Measurements from ENCODE around the gene SHMT2.

SHMT2 gene

GRCh38 chr12:57214398-57214781 is 15.1 kb upstream of the SHMT2 start:
- no peaks in the 10 kb centered on the region for H3K9me3 ChIP-seq (ENCODE audit: control insufficient read depth, low read length)
- H3K27ac ChIP-seq (ENCODE audit: low read depth, low read length, severe bottlenecking), result no peak overlapping the region
- peaks cover 14% of the 10 kb centered on the region for H3K4me1 ChIP-seq (ENCODE audit: control insufficient read depth, insufficient read depth, low read length, poor library complexity, severe bottlenecking)
- H3K4me3 ChIP-seq (ENCODE audit: extremely low read depth, insufficient read depth, low read length, poor library complexity, severe bottlenecking), result no peak overlapping the region
- 9 to 10% methylated on average over 13 to 14 of the region's 14 CpGs for WGBS, 2 experiments (ENCODE audit: insufficient coverage in 2 of 2)
- H3K36me3 ChIP-seq (ENCODE audit: control insufficient read depth, insufficient read depth, low read length), result peaks cover 37% of the 10 kb centered on the region

DNA sequence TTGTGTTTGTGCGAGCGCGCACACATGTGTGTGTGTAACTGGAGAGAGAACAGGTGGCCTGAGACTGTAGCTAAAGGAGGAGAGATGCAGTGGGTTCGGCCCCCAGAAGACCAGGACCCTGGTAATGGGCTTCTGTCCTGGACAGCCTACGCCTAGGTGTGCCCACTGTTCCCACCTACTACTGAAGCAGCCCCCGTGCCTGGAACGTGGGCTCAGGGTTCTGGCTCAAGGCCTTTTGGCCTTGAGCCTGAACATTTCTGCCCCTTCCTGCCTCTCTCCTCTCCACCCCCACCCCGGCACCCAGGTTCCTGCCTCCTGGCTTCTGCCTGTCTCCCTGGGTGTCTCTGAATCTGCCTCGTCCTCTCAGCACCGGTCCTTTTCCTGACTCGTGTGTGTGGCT is 14.4 kb upstream of the SHMT2 start:
- peaks cover 32% of the 10 kb centered on the region for H3K36me3 ChIP-seq (ENCODE audit: control insufficient read depth, insufficient read depth, low read length)
- H3K4me3 ChIP-seq (ENCODE audit: extremely low read depth, insufficient read depth, low read length, poor library complexity, severe bottlenecking), result no peak overlapping the region
- H3K9me3 ChIP-seq (ENCODE audit: control insufficient read depth, low read length), result no peaks in the 10 kb centered on the region
- 66 to 70% methylated on average over 7 to 11 of the region's 11 CpGs for WGBS, 2 experiments (ENCODE audit: insufficient coverage in 2 of 2)
- H3K4me1 ChIP-seq (ENCODE audit: control insufficient read depth, insufficient read depth, low read length, poor library complexity, severe bottlenecking), result peaks cover 17% of the 10 kb centered on the region
- H3K27ac ChIP-seq (ENCODE audit: low read depth, low read length, severe bottlenecking), result no peak overlapping the region

- H3K4me3 ChIP-seq (ENCODE audit: extremely low read depth, insufficient read depth, low read length, poor library complexity, severe bottlenecking), result no peak overlapping the region
- no peak overlapping the region for H3K27ac ChIP-seq (ENCODE audit: low read depth, low read length, severe bottlenecking)
- 46% methylated on average over 6 to 7 of the region's 7 CpGs for WGBS, 2 experiments (ENCODE audit: insufficient coverage in 2 of 2)
- peaks cover 27% of the 10 kb centered on the region for H3K36me3 ChIP-seq (ENCODE audit: control insufficient read depth, insufficient read depth, low read length)
- peaks cover 19% of the 10 kb centered on the region for H3K4me1 ChIP-seq (ENCODE audit: control insufficient read depth, insufficient read depth, low read length, poor library complexity, severe bottlenecking)
- H3K9me3 ChIP-seq (ENCODE audit: control insufficient read depth, low read length), result no peaks in the 10 kb centered on the region
These were observed 13.9 kb upstream of the SHMT2 start for GRCh38 chr12:57215668-57216013.

- 1% methylated on average over 63 to 73 of the region's 102 CpGs for WGBS, 2 experiments (ENCODE audit: insufficient coverage in 2 of 2)
- H3K4me3 ChIP-seq (ENCODE audit: extremely low read depth, insufficient read depth, low read length, poor library complexity, severe bottlenecking), result peak within 1 kb of the TSS; percentile 27
- H3K9me3 ChIP-seq (ENCODE audit: control insufficient read depth, low read length), result no peaks in the 10 kb centered on the region
- no peak within 1 kb of the TSS for H3K27ac ChIP-seq (ENCODE audit: low read depth, low read length, severe bottlenecking)
- peaks cover 21% of the 10 kb centered on the region for H3K36me3 ChIP-seq (ENCODE audit: control insufficient read depth, insufficient read depth, low read length)
- H3K4me1 ChIP-seq (ENCODE audit: control insufficient read depth, insufficient read depth, low read length, poor library complexity, severe bottlenecking), result peaks cover 26% of the 10 kb centered on the region
These were observed 13.2 kb upstream of the SHMT2 start, which contains the start of gene NXPH4 for GRCh38 chr12:57216014-57216911. Gene NXPH4, plus strand, starts transcription at chr12:57216794. Its CDS starts 176 bp downstream, at chr12:57216970.

DNA sequence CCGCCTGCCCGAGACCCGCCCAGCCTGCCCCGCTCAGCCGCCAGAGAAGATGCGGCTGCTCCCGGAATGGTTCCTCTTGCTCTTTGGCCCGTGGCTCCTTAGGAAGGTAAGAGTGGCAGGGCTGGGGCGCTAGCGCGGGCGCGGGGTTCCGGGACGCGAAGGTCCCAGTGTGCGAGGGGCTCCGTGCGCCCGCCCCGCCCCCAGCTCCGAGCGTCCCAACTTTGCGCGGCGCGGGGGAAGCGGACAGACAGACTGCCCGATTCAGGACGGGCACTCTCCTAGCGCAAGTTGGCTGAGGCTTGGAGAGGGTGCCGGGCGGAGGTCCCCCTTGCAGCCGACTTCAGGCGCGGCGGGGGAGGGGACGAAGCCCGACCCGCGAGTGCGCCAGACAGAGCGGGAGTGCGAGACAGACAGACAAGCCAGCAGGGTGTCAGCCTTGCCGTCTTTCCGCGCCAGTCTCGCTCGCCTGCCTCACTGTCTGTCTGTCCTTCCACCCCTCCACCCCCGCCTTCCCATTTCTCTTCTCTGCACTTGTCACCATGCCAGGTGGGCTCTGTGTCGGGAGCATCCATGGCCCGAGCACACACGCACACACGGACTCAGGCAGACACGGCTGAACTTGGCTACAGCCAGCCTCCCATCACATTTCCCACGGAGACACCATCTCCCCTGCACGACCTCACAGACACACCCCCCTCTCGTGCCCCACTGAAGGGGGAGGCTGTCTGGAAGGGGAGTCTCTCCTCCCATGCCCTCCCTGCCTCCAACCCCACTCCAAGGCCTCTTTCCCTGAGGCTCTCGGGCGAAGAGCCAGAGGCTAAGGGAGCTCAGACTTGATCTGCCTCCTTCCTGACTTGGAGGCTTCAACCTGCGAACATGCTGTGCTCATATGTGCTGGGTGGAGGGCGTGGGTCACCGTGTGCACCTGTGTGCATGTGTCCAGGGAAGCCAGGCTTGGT is 12.3 kb upstream of the SHMT2 start:
- 3 to 5% methylated on average over 49 to 54 of the region's 63 CpGs for WGBS, 2 experiments (ENCODE audit: insufficient coverage in 2 of 2)
- peak overlapping the region; percentile 27 for H3K4me3 ChIP-seq (ENCODE audit: extremely low read depth, insufficient read depth, low read length, poor library complexity, severe bottlenecking)
- no peak overlapping the region for H3K27ac ChIP-seq (ENCODE audit: low read depth, low read length, severe bottlenecking)
- no peaks in the 10 kb centered on the region for H3K9me3 ChIP-seq (ENCODE audit: control insufficient read depth, low read length)
- H3K4me1 ChIP-seq (ENCODE audit: control insufficient read depth, insufficient read depth, low read length, poor library complexity, severe bottlenecking), result peaks cover 31% of the 10 kb centered on the region
- peaks cover 13% of the 10 kb centered on the region for H3K36me3 ChIP-seq (ENCODE audit: control insufficient read depth, insufficient read depth, low read length)

GRCh38 chr12:57218030-57218853 is 11.3 kb upstream of the SHMT2 start:
- no peak overlapping the region for H3K4me3 ChIP-seq (ENCODE audit: extremely low read depth, insufficient read depth, low read length, poor library complexity, severe bottlenecking)

DNA sequence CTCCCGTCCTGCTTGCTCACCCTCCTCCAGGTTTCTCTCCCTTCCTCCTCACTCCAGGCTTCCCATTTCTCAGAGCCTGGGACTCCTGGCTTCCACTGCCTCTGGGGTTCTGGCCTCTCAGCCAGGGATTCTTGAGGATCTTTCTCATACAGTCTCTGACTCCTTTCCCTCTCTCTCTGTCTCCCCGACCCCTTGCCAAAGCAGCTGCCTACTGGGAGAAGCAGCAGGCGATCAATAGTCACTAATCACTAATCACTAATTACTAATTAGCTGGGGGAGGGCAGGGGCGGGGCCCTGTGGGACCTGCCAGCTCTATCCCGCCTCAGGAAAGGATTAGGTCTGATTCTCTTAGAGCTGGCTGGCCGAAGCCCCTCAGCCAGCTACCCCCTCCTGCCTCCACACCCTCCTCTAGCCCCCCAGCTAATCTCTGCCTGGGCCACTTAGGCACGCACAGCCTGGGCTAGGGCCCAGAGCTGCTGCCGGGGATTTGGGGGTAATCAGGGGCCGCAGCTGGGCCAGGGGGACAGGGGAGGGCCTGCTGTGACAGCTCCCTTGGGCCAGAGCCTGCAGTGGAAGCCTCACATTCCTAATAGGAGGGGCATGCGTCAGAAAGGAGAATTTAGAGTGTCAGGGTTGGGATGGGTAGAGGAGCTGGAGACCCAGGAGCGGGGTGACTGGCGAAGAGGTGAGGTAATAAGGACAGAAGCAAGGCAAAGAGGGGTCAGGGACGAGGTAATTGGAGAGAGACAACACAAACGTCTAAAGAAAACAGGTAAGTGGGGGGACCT is 10.1 kb upstream of the SHMT2 start:
- H3K4me1 ChIP-seq (ENCODE audit: control insufficient read depth, insufficient read depth, low read length, poor library complexity, severe bottlenecking), result peaks cover 22% of the 10 kb centered on the region
- H3K36me3 ChIP-seq (ENCODE audit: control insufficient read depth, insufficient read depth, low read length), result no peaks in the 10 kb centered on the region
- WGBS, 2 experiments (ENCODE audit: insufficient coverage in 2 of 2), result 17 to 23% methylated on average over 5 to 8 of the region's 14 CpGs
- H3K27ac ChIP-seq (ENCODE audit: low read depth, low read length, severe bottlenecking), result no peak overlapping the region
- H3K4me3 ChIP-seq (ENCODE audit: extremely low read depth, insufficient read depth, low read length, poor library complexity, severe bottlenecking), result no peak overlapping the region
- H3K9me3 ChIP-seq (ENCODE audit: control insufficient read depth, low read length), result no peaks in the 10 kb centered on the region

More at GRCh38 chr12:57218030-57218853, 11.3 kb upstream of the SHMT2 start:
- 61 to 72% methylated on average over 4 to 5 of the region's 5 CpGs for WGBS, 2 experiments (ENCODE audit: insufficient coverage in 2 of 2)
- Histone ChIP-seq H3K27ac (ENCODE audit: low read depth, low read length, severe bottlenecking) (no peak overlapping the region), H3K36me3 (ENCODE audit: control insufficient read depth, insufficient read depth, low read length) (peaks cover 6% of the 10 kb centered on the region), H3K4me1 (ENCODE audit: control insufficient read depth, insufficient read depth, low read length, poor library complexity, severe bottlenecking) (peaks cover 22% of the 10 kb centered on the region), H3K9me3 (ENCODE audit: control insufficient read depth, low read length) (no peaks in the 10 kb centered on the region)

DNA sequence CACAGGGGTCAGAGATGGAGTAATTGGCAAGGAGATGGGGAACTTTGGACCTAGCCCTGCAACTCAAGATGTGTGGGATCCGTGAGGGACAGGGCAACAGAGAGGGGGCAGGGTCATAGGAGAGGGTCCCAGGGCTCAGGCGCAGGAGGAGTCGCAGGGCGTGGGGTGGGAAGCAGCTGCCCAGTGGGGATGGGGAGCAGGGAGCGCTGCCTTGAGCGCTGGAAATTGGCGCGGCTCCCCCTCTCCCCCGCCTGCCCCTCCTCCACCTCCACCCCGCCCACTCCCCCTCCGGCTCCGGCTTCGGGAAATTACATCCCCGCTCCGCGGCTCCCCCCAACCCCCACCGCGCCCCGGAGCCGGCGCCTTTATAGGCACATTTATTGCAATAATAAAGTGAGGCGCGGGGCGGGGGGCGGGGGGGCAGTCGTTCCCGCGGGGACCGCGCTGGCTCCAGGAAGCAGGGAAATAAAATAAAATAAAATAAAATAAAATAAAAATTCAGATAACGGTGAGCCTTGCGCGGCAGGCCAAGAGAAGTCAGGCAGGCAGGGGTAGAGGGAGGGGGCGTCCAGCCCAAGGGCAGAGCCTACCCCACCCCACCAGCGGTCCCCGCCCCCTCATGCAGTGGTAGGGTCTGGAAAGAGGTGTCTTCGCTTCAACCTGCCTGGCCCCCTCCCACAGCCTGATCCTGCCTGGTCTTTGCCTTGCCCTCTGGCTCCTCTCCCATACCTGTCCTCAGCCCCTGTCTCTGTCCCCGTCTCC is 9.3 kb upstream of the SHMT2 start:
- Histone ChIP-seq H3K27ac (ENCODE audit: low read depth, low read length, severe bottlenecking) (no peak overlapping the region), H3K9me3 (ENCODE audit: control insufficient read depth, low read length) (no peaks in the 10 kb centered on the region), H3K36me3 (ENCODE audit: control insufficient read depth, insufficient read depth, low read length) (no peaks in the 10 kb centered on the region), H3K4me3 (ENCODE audit: extremely low read depth, insufficient read depth, low read length, poor library complexity, severe bottlenecking) (no peak overlapping the region), H3K4me1 (ENCODE audit: control insufficient read depth, insufficient read depth, low read length, poor library complexity, severe bottlenecking) (peaks cover 22% of the 10 kb centered on the region)
- 0 to 13% methylated on average over 5 to 6 of the region's 38 CpGs for WGBS, 2 experiments (ENCODE audit: insufficient coverage in 2 of 2)

DNA sequence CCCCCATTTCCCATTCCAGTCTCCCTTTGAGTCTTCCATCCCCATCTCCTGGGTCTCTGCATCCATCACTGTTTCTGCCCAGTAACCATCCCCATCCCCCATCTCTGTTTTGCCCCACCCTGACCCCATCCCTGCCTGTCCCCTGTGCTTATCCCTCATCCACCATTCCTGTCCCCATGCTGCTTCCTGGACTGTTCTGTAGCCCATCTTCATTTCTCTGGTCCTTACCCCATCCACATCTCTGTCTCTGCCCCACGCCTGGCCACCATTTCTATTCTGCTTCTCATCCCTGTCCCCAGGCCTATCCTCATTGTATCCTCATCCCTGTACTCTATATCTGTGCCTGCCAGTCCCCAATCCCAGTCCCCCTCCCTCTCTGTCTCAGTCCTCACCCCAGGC is 8.7 kb upstream of the SHMT2 start:
- WGBS, 2 experiments (ENCODE audit: insufficient coverage in 2 of 2), result 25 to 39% methylated on average over 1 of the region's 1 CpG
- H3K36me3 ChIP-seq (ENCODE audit: control insufficient read depth, insufficient read depth, low read length), result no peaks in the 10 kb centered on the region
- no peaks in the 10 kb centered on the region for H3K9me3 ChIP-seq (ENCODE audit: control insufficient read depth, low read length)
- H3K27ac ChIP-seq (ENCODE audit: low read depth, low read length, severe bottlenecking), result no peak overlapping the region
- H3K4me3 ChIP-seq (ENCODE audit: extremely low read depth, insufficient read depth, low read length, poor library complexity, severe bottlenecking), result no peak overlapping the region
- peaks cover 20% of the 10 kb centered on the region for H3K4me1 ChIP-seq (ENCODE audit: control insufficient read depth, insufficient read depth, low read length, poor library complexity, severe bottlenecking)
